GM19455 (cell line): ENCODE data around the gene GRIN2A.

Source experiments
- ATAC-seq: cut with Tn5 transposase; IDR thresholded peaks from one replicate; pipeline ENCODE4 v1.9.1; 2021; ENCODE audit not compliant: unreplicated experiment

Gene GRIN2A

GRCh38 chr16:10039220-10040096 is 142.8 kb downstream of the GRIN2A start:
- no peak for ATAC-seq

GRCh38 chr16:10037751-10038150 is 144.5 kb downstream of the GRIN2A start:
- ATAC-seq, result no peak

GRCh38 chr16:10036956-10037355 is 145.3 kb downstream of the GRIN2A start:
- ATAC-seq, result no peak

- ATAC-seq, result no peak
These were observed 148.7 kb downstream of the GRIN2A start for GRCh38 chr16:10033556-10033955.

- no peak for ATAC-seq
These were observed 150.3 kb downstream of the GRIN2A start for GRCh38 chr16:10031955-10032354.

GRCh38 chr16:10031473-10031872 is 150.8 kb downstream of the GRIN2A start:
- no peak for ATAC-seq

- ATAC-seq, result no peak
These were observed 153.6 kb downstream of the GRIN2A start for GRCh38 chr16:10028644-10029043.

- ATAC-seq, result no peak
These were observed 154.7 kb downstream of the GRIN2A start for GRCh38 chr16:10027553-10027952.

- no peak for ATAC-seq
These were observed 155.6 kb downstream of the GRIN2A start for GRCh38 chr16:10026593-10026992.

GRCh38 chr16:10022098-10022497 is 160.1 kb downstream of the GRIN2A start:
- no peak for ATAC-seq

GRCh38 chr16:10020866-10021265 is 161.4 kb downstream of the GRIN2A start:
- no peak for ATAC-seq

- ATAC-seq, result no peak
These were observed 165.5 kb downstream of the GRIN2A start for GRCh38 chr16:10016752-10017151.

GRCh38 chr16:10015397-10015796 is 166.8 kb downstream of the GRIN2A start:
- no peak for ATAC-seq

- ATAC-seq, result no peak
These were observed 168.5 kb downstream of the GRIN2A start for GRCh38 chr16:10013774-10014173.

GRCh38 chr16:10013364-10013763 is 168.9 kb downstream of the GRIN2A start:
- no peak for ATAC-seq

GRCh38 chr16:10009684-10010083 is 172.5 kb downstream of the GRIN2A start:
- ATAC-seq, result no peak

- no peak for ATAC-seq
These were observed 178.7 kb downstream of the GRIN2A start for GRCh38 chr16:10003486-10003885.

GRCh38 chr16:10001258-10001775 is 180.9 kb downstream of the GRIN2A start:
- ATAC-seq, result no peak

GRCh38 chr16:9996221-9996620 is 186.0 kb downstream of the GRIN2A start:
- no peak for ATAC-seq

- no peak for ATAC-seq
These were observed 189.8 kb downstream of the GRIN2A start for GRCh38 chr16:9992441-9992840.

- no peak for ATAC-seq
These were observed 201.2 kb downstream of the GRIN2A start for GRCh38 chr16:9980981-9981380.

GRCh38 chr16:9978160-9978725 is 204.0 kb downstream of the GRIN2A start:
- no peak for ATAC-seq
